H9 (cell line): ENCODE measurements around the gene EHD2. TPM values are rescaled to one million over a fixed set of nuclear protein-coding genes. Genes with fewer than 3 reads are reported as not detected.

Experiments
- DNase-seq: peaks from one replicate; pipeline ENCODE4 v3.0.0-alpha.2; 2017
- H2AFZ ChIP-seq: one replicate; pipeline ENCODE4 v1.6.1; 2013; ENCODE audit warnings: mild to moderate bottlenecking, low read length, control low read depth, moderate library complexity
- H2AK5ac ChIP-seq: 2 replicates; pipeline ENCODE4 v1.6.1; 2013; ENCODE audit warnings: low read length, control low read depth, mixed read lengths; ENCODE audit not compliant: insufficient read length
- H2BK120ac ChIP-seq: one replicate; pipeline ENCODE4 v1.6.1; 2013; ENCODE audit warnings: low read depth, mild to moderate bottlenecking, low read length, control low read depth, inconsistent platforms; ENCODE audit not compliant: poor library complexity, severe bottlenecking
- H2BK12ac ChIP-seq: 2 replicates; pipeline ENCODE4 v1.6.1; 2013; ENCODE audit warnings: low read length, control low read depth, mixed read lengths, low read depth; ENCODE audit not compliant: insufficient read length
- H2BK15ac ChIP-seq: 2 replicates; pipeline ENCODE4 v1.6.1; 2013; ENCODE audit warnings: low read depth, low read length, control low read depth
- H2BK20ac ChIP-seq: one replicate; pipeline ENCODE4 v1.6.1; 2013; ENCODE audit warnings: low read depth, mild to moderate bottlenecking, low read length, control low read depth, inconsistent platforms; ENCODE audit not compliant: poor library complexity, severe bottlenecking
- H2BK5ac ChIP-seq: 2 replicates; pipeline ENCODE4 v1.6.1; 2013; ENCODE audit warnings: low read length, control low read depth, mixed read lengths; ENCODE audit not compliant: insufficient read length
- H3K14ac ChIP-seq: 2 replicates; pipeline ENCODE4 v1.6.1; 2013; ENCODE audit warnings: low read length, control low read depth; ENCODE audit not compliant: insufficient read depth
- H3K18ac ChIP-seq: 2 replicates; pipeline ENCODE4 v1.6.1; 2013; ENCODE audit warnings: low read depth, mild to moderate bottlenecking, mixed read lengths, low read length, control low read depth; ENCODE audit not compliant: insufficient read length
- H3K23ac ChIP-seq: 2 replicates; pipeline ENCODE4 v1.6.1; 2013; ENCODE audit warnings: low read length, control low read depth, mixed read lengths, low read depth; ENCODE audit not compliant: insufficient read length
- H3K23me2 ChIP-seq: 2 replicates; pipeline ENCODE4 v1.6.1; 2013; ENCODE audit warnings: low read depth, mild to moderate bottlenecking, mixed read lengths, low read length, control low read depth; ENCODE audit not compliant: insufficient read length, poor library complexity, severe bottlenecking
- H3K27ac ChIP-seq: 2 replicates; pipeline ENCODE4 v1.5.1; 2013; ENCODE audit warnings: low read length, control low read depth, mixed read lengths, low read depth; ENCODE audit not compliant: insufficient read length
- H3K27me3 ChIP-seq: 2 replicates; pipeline ENCODE4 v1.6.1; 2013; ENCODE audit warnings: low read length, control low read depth, inconsistent platforms; ENCODE audit not compliant: insufficient read depth
- H3K4ac ChIP-seq: 2 replicates; pipeline ENCODE4 v1.6.1; 2013; ENCODE audit warnings: low read depth, mild to moderate bottlenecking, control low read depth, inconsistent platforms, low read length, moderate library complexity
- H3K4me1 ChIP-seq: 2 replicates; pipeline ENCODE4 v1.6.1; 2013; ENCODE audit warnings: low read length, control low read depth, inconsistent platforms; ENCODE audit not compliant: insufficient read depth
- H3K4me2 ChIP-seq: 2 replicates; pipeline ENCODE4 v1.6.1; 2013; ENCODE audit warnings: low read length, control low read depth, mixed read lengths; ENCODE audit not compliant: insufficient read length, insufficient read depth
- H3K56ac ChIP-seq: 2 replicates; pipeline ENCODE4 v1.6.1; 2013; ENCODE audit warnings: low read depth, mild to moderate bottlenecking, mixed read lengths, low read length, control low read depth; ENCODE audit not compliant: insufficient read length
- H3K79me1 ChIP-seq: 2 replicates; pipeline ENCODE4 v1.6.1; 2013; ENCODE audit warnings: low read depth, mild to moderate bottlenecking, moderate library complexity, low read length, control low read depth, inconsistent platforms; ENCODE audit not compliant: insufficient read depth, poor library complexity, severe bottlenecking
- H3K79me2 ChIP-seq: 2 replicates; pipeline ENCODE4 v1.6.1; 2013; ENCODE audit warnings: low read length, control low read depth, inconsistent platforms; ENCODE audit not compliant: insufficient read depth
- H3K9ac ChIP-seq: 2 replicates; pipeline ENCODE4 v1.6.1; 2013; ENCODE audit warnings: low read length, control low read depth, mixed read lengths; ENCODE audit not compliant: insufficient read length; ENCODE audit errors: extremely low read depth
- H3K9me3 ChIP-seq: one replicate; pipeline ENCODE4 v1.6.1; 2013; ENCODE audit warnings: low read depth, low read length, inconsistent platforms; ENCODE audit not compliant: control insufficient read depth
- H3T11ph ChIP-seq: one replicate; pipeline ENCODE4 v1.6.1; 2013; ENCODE audit warnings: mild to moderate bottlenecking, low read length, control low read depth, inconsistent platforms
- H4K20me1 ChIP-seq: one replicate; pipeline ENCODE4 v1.6.1; 2013; ENCODE audit not compliant: control insufficient read depth, insufficient read length, insufficient read depth
- H4K5ac ChIP-seq: 2 replicates; pipeline ENCODE4 v1.6.1; 2013; ENCODE audit warnings: low read depth, mild to moderate bottlenecking, mixed read lengths, low read length, control low read depth; ENCODE audit not compliant: insufficient read length
- H4K8ac ChIP-seq: replicated peaks from 2 replicates; pipeline ENCODE4 v1.6.1; 2013; ENCODE audit warnings: low read length, control low read depth, mixed read lengths, low read depth; ENCODE audit not compliant: insufficient read length
- H4K91ac ChIP-seq: 2 replicates; pipeline ENCODE4 v1.6.1; 2013; ENCODE audit warnings: low read depth, mild to moderate bottlenecking, moderate library complexity, mixed read lengths, low read length, control low read depth; ENCODE audit not compliant: insufficient read length
- H3K27ac Mint-ChIP-seq, 3 experiments: 2 replicates in 2 of 3; 3 replicates in 1 of 3; pipeline ENCODE4 v1.8.0; 2020 to 2021; ENCODE audit warnings: mixed read lengths in 3 of 3, mild to moderate bottlenecking in 1 of 3, moderate library complexity in 1 of 3
- H3K27me3 Mint-ChIP-seq: 2 replicates; pipeline ENCODE4 v1.8.0; 2021; ENCODE audit warnings: low read depth, mild to moderate bottlenecking, moderate library complexity, mixed read lengths
- H3K36me3 Mint-ChIP-seq, 3 experiments: 2 replicates in 2 of 3; 3 replicates in 1 of 3; pipeline ENCODE4 v1.8.0; 2020 to 2021; ENCODE audit warnings: low read depth in 3 of 3, mixed read lengths in 3 of 3; ENCODE audit not compliant: insufficient read depth in 1 of 3
- H3K4me1 Mint-ChIP-seq, 2 experiments: 2 replicates each; pipeline ENCODE4 v1.8.0; 2020; ENCODE audit warnings: mixed read lengths in 2 of 2
- H3K4me3 Mint-ChIP-seq, 2 experiments: 2 replicates in 1 of 2; 3 replicates in 1 of 2; pipeline ENCODE4 v1.8.0; 2020 to 2021; ENCODE audit warnings: mild to moderate bottlenecking in 2 of 2, mixed read lengths in 2 of 2, moderate library complexity in 1 of 2
- H3K9me3 Mint-ChIP-seq, 2 experiments: 2 replicates in 1 of 2; 3 replicates in 1 of 2; pipeline ENCODE4 v1.8.0; 2020; ENCODE audit warnings: mild to moderate bottlenecking in 2 of 2, mixed read lengths in 2 of 2, moderate library complexity in 1 of 2
- CTCF ChIP-seq: fragments of 200-600 bp; sonication (generic); conservative IDR thresholded peaks from 3 replicates; pipeline ENCODE4 v1.8.0; 2021; ENCODE audit warnings: antibody characterized with exemption, mild to moderate bottlenecking
- WGBS: extraction: QIAGEN DNeasy Blood & Tissue Kit; methylation state at CpG from one replicate; pipeline ENCODE4 v1.1.7; 2013; ENCODE audit warnings: missing lambda C conversion rate, low lambda C conversion rate, mixed read lengths; ENCODE audit not compliant: insufficient read length; ENCODE audit errors: extremely low coverage; 5-methylcytosine and 5-hydroxymethylcytosine counted together
- total RNA-seq: library from RNA; stranded (reverse); gene quantifications from 2 replicates; pipeline ENCODE4 v1.2.1, GENCODE V29; 2021

Gene EHD2
- total RNA-seq, 1 experiment from 2014 or later = 19.7 TPM

- Histone ChIP-seq H4K91ac (no peak overlapping the region), H3K79me1 (peaks cover 8% of the 10 kb centered on the region), H3K27me3 (no peaks in the 10 kb centered on the region), H3T11ph (no peak overlapping the region), H3K56ac (no peak overlapping the region), H3K23ac (no peak overlapping the region), H2AK5ac (no peak overlapping the region), H3K27ac (no peak overlapping the region), H3K79me2 (peaks cover 8% of the 10 kb centered on the region; the same call in 1 of the 2 replicates), H2BK15ac (no peak overlapping the region), H3K4me2 (no peak overlapping the region), H2BK12ac (no peak overlapping the region), H2BK120ac (no peak overlapping the region), H3K14ac (no peak overlapping the region), H3K9ac (no peak overlapping the region), H2AFZ (no peak overlapping the region), H3K18ac (no peak overlapping the region), H4K5ac (no peak overlapping the region), H3K9me3 (no peaks in the 10 kb centered on the region), H4K20me1 (peaks cover 5% of the 10 kb centered on the region), H2BK20ac (no peak overlapping the region), H3K4ac (no peak overlapping the region), H4K8ac (no peak overlapping the region), H3K4me1 (peaks cover 1% of the 10 kb centered on the region; the same call in 1 of the 2 replicates), H2BK5ac (no peak overlapping the region), H3K23me2 (peaks cover 8% of the 10 kb centered on the region)
- no peaks in the 10 kb centered on the region for H3K27me3 Mint-ChIP-seq
- H3K36me3 Mint-ChIP-seq = peaks cover 41 to 65% (median 63%) of the 10 kb centered on the region in 3 experiments
- 0 out of 5 replicates have a peak overlapping the region, but pooled peaks have one; percentile 8 to 10 for H3K4me3 Mint-ChIP-seq
- WGBS = no CpG with 5 or more reads among the region's 9 CpGs
- DNase-seq = no peak
- peaks cover 8 to 21% of the 10 kb centered on the region in 2 experiments for H3K4me1 Mint-ChIP-seq
- no peak overlapping the region for H3K27ac Mint-ChIP-seq
- no peaks in the 10 kb centered on the region for H3K9me3 Mint-ChIP-seq
- no peak for TF ChIP-seq CTCF
These were observed 68.5 kb downstream of the EHD2 start for GRCh38 chr19:47781590-47782262.
